HFFc6 (cell line): ENCODE data around the gene SLC4A7. TPM values are rescaled to one million over a fixed set of nuclear protein-coding genes. Genes with fewer than 3 reads are reported as not detected.
A peak's percentile ranks its signal among the peaks of the same experiment; 100 is the strongest.
"Not testable (repeated sequence)": the region's sequence is repeated elsewhere in the genome, so short reads cannot be mapped to it uniquely, and the experiment has no call there.

ENCODE experiments used
- DNase-seq: peaks from one replicate; pipeline ENCODE4 v3.0.0-alpha.2; 2018
- H3K27ac Mint-ChIP-seq: 2 replicates; pipeline ENCODE4 v1.8.0; 2020; ENCODE audit warnings: mild to moderate bottlenecking, mixed read lengths
- H3K27me3 Mint-ChIP-seq: 2 replicates; pipeline ENCODE4 v1.8.0; 2021; ENCODE audit warnings: mild to moderate bottlenecking, moderate library complexity, mixed read lengths; ENCODE audit not compliant: insufficient read depth
- H3K36me3 Mint-ChIP-seq: 2 replicates; pipeline ENCODE4 v1.8.0; 2021; ENCODE audit warnings: low read depth, mixed read lengths
- H3K4me1 Mint-ChIP-seq: 2 replicates; pipeline ENCODE4 v1.8.0; 2020; ENCODE audit warnings: low read depth, mixed read lengths
- H3K4me3 Mint-ChIP-seq: 2 replicates; pipeline ENCODE4 v1.8.0; 2020; ENCODE audit warnings: mild to moderate bottlenecking, moderate library complexity, mixed read lengths
- H3K9me3 Mint-ChIP-seq: 2 replicates; pipeline ENCODE4 v1.8.0; 2020; ENCODE audit warnings: mild to moderate bottlenecking, mixed read lengths
- long read RNA-seq: library from polyadenylated mRNA; unstranded; transcript quantifications from one replicate; pipeline ENCODE4 v2.0.0, GENCODE V29; 2019
- total RNA-seq, 6 experiments: library from RNA; stranded (reverse); fragmentation: NEBNext Ultra II Directional; extraction: Animal tissue kit (Norgen Biotek cat#: 25700); gene quantifications; 2 replicates in 1 of 6; 3 replicates in 5 of 6; pipeline ENCODE4 v1.2.3, GENCODE V29; 2021
- TF ChIP-seq, protein P1 (sequence below): fragments of 200-600 bp; sonication (generic); IDR thresholded peaks from 2 replicates; pipeline ENCODE4 v1.5.0; 2021; ENCODE audit warnings: antibody characterized with exemption, mild to moderate bottlenecking

Gene SLC4A7
- total RNA-seq, result 10 to 100 TPM; 42.6 to 58.8 (median 51.7) TPM
- long read RNA-seq, partial matches to known transcripts, result 17 of 34 reads
- long read RNA-seq, other reads (novel, unspliced or antisense), result 17 of 34 reads

- H3K9me3 Mint-ChIP-seq, result no peaks in the 10 kb centered on the region
- TF ChIP-seq, protein P1, sequence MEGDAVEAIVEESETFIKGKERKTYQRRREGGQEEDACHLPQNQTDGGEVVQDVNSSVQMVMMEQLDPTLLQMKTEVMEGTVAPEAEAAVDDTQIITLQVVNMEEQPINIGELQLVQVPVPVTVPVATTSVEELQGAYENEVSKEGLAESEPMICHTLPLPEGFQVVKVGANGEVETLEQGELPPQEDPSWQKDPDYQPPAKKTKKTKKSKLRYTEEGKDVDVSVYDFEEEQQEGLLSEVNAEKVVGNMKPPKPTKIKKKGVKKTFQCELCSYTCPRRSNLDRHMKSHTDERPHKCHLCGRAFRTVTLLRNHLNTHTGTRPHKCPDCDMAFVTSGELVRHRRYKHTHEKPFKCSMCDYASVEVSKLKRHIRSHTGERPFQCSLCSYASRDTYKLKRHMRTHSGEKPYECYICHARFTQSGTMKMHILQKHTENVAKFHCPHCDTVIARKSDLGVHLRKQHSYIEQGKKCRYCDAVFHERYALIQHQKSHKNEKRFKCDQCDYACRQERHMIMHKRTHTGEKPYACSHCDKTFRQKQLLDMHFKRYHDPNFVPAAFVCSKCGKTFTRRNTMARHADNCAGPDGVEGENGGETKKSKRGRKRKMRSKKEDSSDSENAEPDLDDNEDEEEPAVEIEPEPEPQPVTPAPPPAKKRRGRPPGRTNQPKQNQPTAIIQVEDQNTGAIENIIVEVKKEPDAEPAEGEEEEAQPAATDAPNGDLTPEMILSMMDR, result no peak
- H3K36me3 Mint-ChIP-seq, result peaks cover 39% of the 10 kb centered on the region
- H3K27me3 Mint-ChIP-seq, result no peaks in the 10 kb centered on the region
- peaks cover 29% of the 10 kb centered on the region for H3K4me1 Mint-ChIP-seq
- peak; percentile 92 for DNase-seq
- H3K27ac Mint-ChIP-seq, result peak within 1 kb of the TSS; percentile 86
- peak within 1 kb of the TSS; percentile 92 for H3K4me3 Mint-ChIP-seq
Observed at GRCh38 chr3:27484015-27484844, at the start of gene SLC4A7. SLC4A7 (minus strand) TSS chr3:27484384; CDS start chr3:27484126, 258 bp downstream.

- Mint-ChIP-seq H3K27ac (peak overlapping the region; percentile 94), H3K9me3 (peaks cover 5% of the 10 kb centered on the region; the same call in 1 of the 2 replicates), H3K27me3 (0 out of 2 replicates have a peak, but pooled peaks cover 4% of the 10 kb centered on the region), H3K36me3 (peaks cover 5% of the 10 kb centered on the region; the same call in 1 of the 2 replicates), H3K4me1 (peaks cover 72% of the 10 kb centered on the region), H3K4me3 (peak overlapping the region; percentile 68)
- TF ChIP-seq, protein P1, result no peak
- DNase-seq, result no peak
Observed at GRCh38 chr3:27533261-27533607, 49.0 kb upstream of the SLC4A7 start.

DNA sequence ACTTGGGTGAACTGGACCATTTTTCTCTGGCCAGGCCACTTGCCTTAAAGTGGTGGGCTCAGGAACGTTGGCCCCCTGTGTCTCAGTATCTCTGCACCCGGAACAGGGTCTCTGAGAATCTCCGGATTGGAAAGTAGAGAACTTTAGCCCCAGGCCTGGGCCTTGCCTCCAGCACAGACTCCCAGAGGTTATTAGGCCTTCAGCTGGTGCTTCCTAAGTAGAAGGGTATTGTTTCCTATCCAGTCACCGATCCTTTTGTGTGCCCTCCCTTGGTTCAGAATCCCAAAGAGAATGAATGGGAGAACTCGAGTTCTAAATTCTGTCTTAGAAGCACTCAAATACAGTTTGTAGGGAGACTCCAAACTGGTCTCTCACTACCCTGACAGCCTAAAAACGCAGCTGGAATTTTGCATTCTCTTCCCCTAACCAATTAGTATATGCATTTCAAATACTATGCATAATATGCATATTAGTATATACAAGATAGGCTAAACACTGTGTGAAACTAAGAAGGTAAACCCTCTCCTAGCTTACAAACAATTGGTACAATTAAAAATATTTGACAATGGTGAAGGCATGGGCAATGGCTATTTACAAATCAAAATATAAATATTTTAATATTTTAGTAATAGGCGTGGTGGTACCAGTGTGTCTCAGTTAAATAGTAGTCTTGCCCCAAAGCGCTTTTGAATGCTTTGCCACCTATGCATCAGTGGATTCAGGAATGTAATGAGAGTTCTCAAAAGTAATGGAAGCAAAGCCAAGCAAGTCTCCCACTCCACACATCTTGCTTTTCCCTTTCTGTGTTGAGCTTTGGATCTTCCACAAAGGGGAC, 48.5 kb upstream of the SLC4A7 start:
- 0 out of 2 replicates have a peak, but pooled peaks cover 4% of the 10 kb centered on the region for H3K27me3 Mint-ChIP-seq
- H3K9me3 Mint-ChIP-seq, result peaks cover 5% of the 10 kb centered on the region; the same call in 1 of the 2 replicates
- TF ChIP-seq, protein P1, result no peak
- H3K4me1 Mint-ChIP-seq, result peaks cover 72% of the 10 kb centered on the region
- H3K4me3 Mint-ChIP-seq, result peak overlapping the region; percentile 68
- H3K27ac Mint-ChIP-seq, result peak overlapping the region; percentile 94
- no peak for DNase-seq
- H3K36me3 Mint-ChIP-seq, result peaks cover 5% of the 10 kb centered on the region; the same call in 1 of the 2 replicates

- H3K9me3 Mint-ChIP-seq, DNase-seq, H3K27me3 Mint-ChIP-seq, H3K4me3 Mint-ChIP-seq, H3K36me3 Mint-ChIP-seq: not testable (repeated sequence)
- Mint-ChIP-seq H3K27ac (peak overlapping the region; percentile 94), H3K4me1 (peaks cover 66% of the 10 kb centered on the region)
Observed at GRCh38 chr3:27531193-27531751, 47.1 kb upstream of the SLC4A7 start.

DNA sequence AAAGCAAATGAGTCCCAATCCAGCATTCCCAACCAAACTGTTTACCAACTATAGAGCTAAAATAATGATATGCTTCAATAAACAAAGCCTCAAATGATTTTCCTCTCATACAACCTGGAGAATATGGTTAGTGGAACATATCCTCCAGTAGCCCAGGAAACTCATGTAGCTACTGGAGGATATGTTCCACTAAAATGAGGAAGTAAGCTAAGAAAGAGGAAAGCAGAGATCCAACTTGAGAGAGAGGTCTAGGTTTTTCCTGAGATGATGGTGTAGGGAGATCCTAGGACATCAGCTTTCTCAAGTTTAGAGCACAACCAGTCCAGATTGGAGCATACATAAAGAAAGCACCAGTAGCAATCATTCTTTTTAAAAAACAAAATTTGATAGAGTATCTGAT, 44.6 kb upstream of the SLC4A7 start:
- H3K27ac Mint-ChIP-seq, result no peak overlapping the region; the same call in 1 of the 2 replicates
- H3K36me3 Mint-ChIP-seq, result peaks cover 5% of the 10 kb centered on the region; the same call in 1 of the 2 replicates
- no peaks in the 10 kb centered on the region for H3K9me3 Mint-ChIP-seq
- no peak overlapping the region for H3K4me3 Mint-ChIP-seq
- TF ChIP-seq, protein P1, result no peak
- peaks cover 61% of the 10 kb centered on the region for H3K4me1 Mint-ChIP-seq
- no peak for DNase-seq
- no peaks in the 10 kb centered on the region for H3K27me3 Mint-ChIP-seq
